DOHH2 (cell line): ENCODE results near the gene CHEK2.
"Not testable (repeated sequence)": the region's sequence is repeated elsewhere in the genome, so short reads cannot be mapped to it uniquely, and the experiment has no call there.

Source experiments
- H3F3A ChIP-seq: fragments of 200-600 bp; sonication (generic), shearing (Covaris generic); 2 replicates; pipeline ENCODE4 v1.6.0; 2016; ENCODE audit warnings: antibody characterized with exemption, mild to moderate bottlenecking; ENCODE audit not compliant: control insufficient read depth, insufficient read depth
- H3K27ac ChIP-seq: fragments of 200-600 bp; sonication (generic); 2 replicates; pipeline ENCODE4 v1.5.1; 2014; ENCODE audit warnings: low read depth, mild to moderate bottlenecking, low read length, moderate library complexity
- H3K27me3 ChIP-seq: fragments of 200-600 bp; sonication (generic); 2 replicates; pipeline ENCODE4 v1.6.1; 2014; ENCODE audit warnings: mild to moderate bottlenecking, low read length, mixed read lengths; ENCODE audit not compliant: control insufficient read depth
- H3K36me3 ChIP-seq: fragments of 200-600 bp; sonication (generic); 2 replicates; pipeline ENCODE4 v1.6.1; 2014; ENCODE audit warnings: mild to moderate bottlenecking, low read length, moderate library complexity, mixed read lengths; ENCODE audit not compliant: control insufficient read depth
- H3K4me1 ChIP-seq: fragments of 200-600 bp; sonication (generic); 2 replicates; pipeline ENCODE4 v1.6.1; 2014; ENCODE audit warnings: mild to moderate bottlenecking, low read length, mixed read lengths; ENCODE audit not compliant: control insufficient read depth
- H3K4me2 ChIP-seq: fragments of 200-600 bp; sonication (generic); 2 replicates; pipeline ENCODE4 v1.6.0; 2014; ENCODE audit warnings: mild to moderate bottlenecking, low read length, moderate library complexity
- H3K4me3 ChIP-seq: fragments of 200-600 bp; sonication (generic); 2 replicates; pipeline ENCODE4 v1.5.1; 2014; ENCODE audit warnings: mild to moderate bottlenecking, low read length, mixed read lengths
- H3K79me2 ChIP-seq: fragments of 200-600 bp; sonication (generic); 2 replicates; pipeline ENCODE4 v1.6.1; 2014; ENCODE audit warnings: mild to moderate bottlenecking, low read length, mixed read lengths; ENCODE audit not compliant: control insufficient read depth
- H3K9me2 ChIP-seq: fragments of 200-600 bp; sonication (generic); replicated peaks from 2 replicates; pipeline ENCODE4 v1.6.1; 2014; ENCODE audit warnings: mild to moderate bottlenecking, low read length, mixed read lengths; ENCODE audit not compliant: control insufficient read depth
- H3K9me3 ChIP-seq: fragments of 200-600 bp; sonication (generic); 2 replicates; pipeline ENCODE4 v1.6.1; 2014; ENCODE audit warnings: antibody characterized with exemption, low read length, mixed read lengths; ENCODE audit not compliant: control insufficient read depth, insufficient read depth
- H4K20me1 ChIP-seq: fragments of 200-600 bp; sonication (generic); 2 replicates; pipeline ENCODE4 v1.6.0; 2014; ENCODE audit warnings: low read depth, mild to moderate bottlenecking, antibody characterized with exemption, low read length, moderate library complexity; ENCODE audit not compliant: control insufficient read depth, insufficient read depth
- CTCF ChIP-seq: fragments of 200-600 bp; sonication (generic); IDR thresholded peaks from one replicate; pipeline ENCODE4 v1.5.1; 2014; ENCODE audit warnings: antibody characterized with exemption, mild to moderate bottlenecking, low read depth, low read length; ENCODE audit not compliant: poor library complexity, severe bottlenecking
- EZH2phosphoT487 ChIP-seq: fragments of 200-600 bp; sonication (generic); IDR thresholded peaks from 2 replicates; pipeline ENCODE4 v1.6.1; 2017; ENCODE audit warnings: borderline replicate concordance, mild to moderate bottlenecking, antibody characterized with exemption, low read length, moderate library complexity, mixed read lengths

Gene CHEK2

GRCh38 chr22:28766628-28767027 lies 25.0 kb upstream of the CHEK2 start:
- no peak overlapping the region for H3K4me2 ChIP-seq
- no peaks in the 10 kb centered on the region for H3K79me2 ChIP-seq
- 0 out of 2 replicates have a peak, but pooled peaks cover 9% of the 10 kb centered on the region for H3K9me3 ChIP-seq
- 0 out of 2 replicates have a peak, but pooled peaks cover 2% of the 10 kb centered on the region for H3F3A ChIP-seq
- no peaks in the 10 kb centered on the region for H3K27me3 ChIP-seq
- TF ChIP-seq CTCF = no peak
- H3K4me1 ChIP-seq = peaks cover 20% of the 10 kb centered on the region
- H3K27ac ChIP-seq = no peak overlapping the region
- no peak overlapping the region for H3K4me3 ChIP-seq
- no peaks in the 10 kb centered on the region for H3K36me3 ChIP-seq
- H4K20me1 ChIP-seq = no peaks in the 10 kb centered on the region
- H3K9me2 ChIP-seq = no peaks in the 10 kb centered on the region

- not testable (repeated sequence) for H3K36me3 ChIP-seq, H3K79me2 ChIP-seq, H3K27me3 ChIP-seq, H3F3A ChIP-seq, H3K9me2 ChIP-seq, H4K20me1 ChIP-seq, H3K4me3 ChIP-seq, H3K9me3 ChIP-seq, H3K27ac ChIP-seq, H3K4me2 ChIP-seq
- H3K4me1 ChIP-seq = peaks cover 40% of the 10 kb centered on the region
Measured at GRCh38 chr22:28762000-28762399, 20.4 kb upstream of the CHEK2 start.

- H3K4me3 ChIP-seq = no peak overlapping the region
- no peak overlapping the region for H3K4me2 ChIP-seq
- H3K9me3 ChIP-seq = no peaks in the 10 kb centered on the region
- H4K20me1 ChIP-seq = no peaks in the 10 kb centered on the region
- 0 out of 2 replicates have a peak, but pooled peaks cover 5% of the 10 kb centered on the region for H3F3A ChIP-seq
- TF ChIP-seq EZH2phosphoT487 (no peak), CTCF (no peak)
- no peaks in the 10 kb centered on the region for H3K27me3 ChIP-seq
- H3K4me1 ChIP-seq = peaks cover 37% of the 10 kb centered on the region
- no peaks in the 10 kb centered on the region for H3K79me2 ChIP-seq
- no peak overlapping the region for H3K27ac ChIP-seq
- H3K9me2 ChIP-seq = no peaks in the 10 kb centered on the region
- no peaks in the 10 kb centered on the region for H3K36me3 ChIP-seq
Measured at GRCh38 chr22:28761449-28761755, 19.8 kb upstream of the CHEK2 start.

GRCh38 chr22:28759861-28760560 lies 18.4 kb upstream of the CHEK2 start:
- peak overlapping the region; percentile 70 for H3K4me3 ChIP-seq
- H3K4me1 ChIP-seq = peaks cover 23% of the 10 kb centered on the region
- H3K9me3 ChIP-seq = no peaks in the 10 kb centered on the region
- H3K9me2 ChIP-seq = no peaks in the 10 kb centered on the region
- H3K36me3 ChIP-seq = no peaks in the 10 kb centered on the region
- H3K4me2 ChIP-seq = peak overlapping the region; percentile 89
- 0 out of 2 replicates have a peak, but pooled peaks cover 5% of the 10 kb centered on the region for H3F3A ChIP-seq
- no peaks in the 10 kb centered on the region for H3K79me2 ChIP-seq
- H3K27ac ChIP-seq = peak overlapping the region; percentile 76
- no peaks in the 10 kb centered on the region for H4K20me1 ChIP-seq
- no peaks in the 10 kb centered on the region for H3K27me3 ChIP-seq
- no peak for TF ChIP-seq CTCF
- TF ChIP-seq EZH2phosphoT487 = no peak

GRCh38 chr22:28754512-28754911 lies 12.9 kb upstream of the CHEK2 start:
- not testable (repeated sequence) for H3K27ac ChIP-seq, H3K27me3 ChIP-seq, H3K4me1 ChIP-seq, H4K20me1 ChIP-seq, H3K79me2 ChIP-seq, H3K9me3 ChIP-seq, H3K4me2 ChIP-seq, H3K9me2 ChIP-seq, H3F3A ChIP-seq, H3K4me3 ChIP-seq
- H3K36me3 ChIP-seq = peaks cover 15% of the 10 kb centered on the region
